ENCODE measurements around the gene MAPT. TPM values are rescaled to one million over a fixed set of nuclear protein-coding genes. Genes with fewer than 3 reads are reported as not detected.

Gene MAPT
- total and polyA plus RNA-seq, 2 of the 4 experiments (the other 2 are of a cell fraction) = 0.18 to 0.19 TPM

DNA sequence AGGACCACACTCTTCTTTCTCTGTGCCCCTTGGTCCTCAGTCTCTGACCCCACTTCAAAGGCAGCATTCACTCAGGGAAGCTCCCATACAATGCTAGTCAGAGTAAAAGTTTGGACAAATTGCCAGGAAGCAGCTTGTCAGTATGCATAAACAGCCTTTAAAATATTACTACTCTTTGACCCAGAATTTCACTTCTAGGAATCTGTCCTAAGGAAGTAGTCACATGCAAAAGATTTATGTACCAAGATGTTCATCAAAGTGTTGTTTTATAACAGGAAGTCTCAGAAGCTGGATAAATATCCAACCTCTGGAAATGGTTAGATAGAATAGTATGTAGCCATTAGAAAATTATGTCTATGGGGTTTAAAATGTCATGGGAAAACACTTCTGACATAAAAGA lies 31.0 kb downstream of the MAPT start:
- no peaks in the 10 kb centered on the region for H4K20me1 ChIP-seq (ENCODE audit: insufficient read depth, low read length)
- H2AK9ac ChIP-seq (replicated peaks; ENCODE audit: low read depth, low read length, poor library complexity) = no peak overlapping the region
- TF ChIP-seq RAD21 (IDR thresholded peaks at IDR 0.05; ENCODE audit: low read length) (no peak), MAZ (IDR thresholded peaks at IDR 0.05; ENCODE audit: borderline replicate concordance, low read depth, low read length) (no peak), SMC3 (IDR thresholded peaks at IDR 0.05; ENCODE audit: low read depth, low read length) (no peak), CHD1 (IDR thresholded peaks at IDR 0.05; ENCODE audit: low read depth, low read length) (no peak), MXI1 (IDR thresholded peaks at IDR 0.05; ENCODE audit: borderline replicate concordance, low read depth, low read length) (no peak), POLR2A (IDR thresholded peaks at IDR 0.05; ENCODE audit: low read depth, low read length) (no peak), BHLHE40 (IDR thresholded peaks at IDR 0.05; ENCODE audit: low read depth, low read length) (no peak), CEBPB (IDR thresholded peaks at IDR 0.05; ENCODE audit: low read depth, low read length) (no peak), RFX5 (IDR thresholded peaks at IDR 0.05; ENCODE audit: low read depth, low read length) (no peak)
- TF ChIP-seq, protein P1, sequence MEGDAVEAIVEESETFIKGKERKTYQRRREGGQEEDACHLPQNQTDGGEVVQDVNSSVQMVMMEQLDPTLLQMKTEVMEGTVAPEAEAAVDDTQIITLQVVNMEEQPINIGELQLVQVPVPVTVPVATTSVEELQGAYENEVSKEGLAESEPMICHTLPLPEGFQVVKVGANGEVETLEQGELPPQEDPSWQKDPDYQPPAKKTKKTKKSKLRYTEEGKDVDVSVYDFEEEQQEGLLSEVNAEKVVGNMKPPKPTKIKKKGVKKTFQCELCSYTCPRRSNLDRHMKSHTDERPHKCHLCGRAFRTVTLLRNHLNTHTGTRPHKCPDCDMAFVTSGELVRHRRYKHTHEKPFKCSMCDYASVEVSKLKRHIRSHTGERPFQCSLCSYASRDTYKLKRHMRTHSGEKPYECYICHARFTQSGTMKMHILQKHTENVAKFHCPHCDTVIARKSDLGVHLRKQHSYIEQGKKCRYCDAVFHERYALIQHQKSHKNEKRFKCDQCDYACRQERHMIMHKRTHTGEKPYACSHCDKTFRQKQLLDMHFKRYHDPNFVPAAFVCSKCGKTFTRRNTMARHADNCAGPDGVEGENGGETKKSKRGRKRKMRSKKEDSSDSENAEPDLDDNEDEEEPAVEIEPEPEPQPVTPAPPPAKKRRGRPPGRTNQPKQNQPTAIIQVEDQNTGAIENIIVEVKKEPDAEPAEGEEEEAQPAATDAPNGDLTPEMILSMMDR (conservative IDR thresholded peaks at IDR 0.05; ENCODE audit: low read depth, low read length) = no peak
- TF ChIP-seq, protein P2, sequence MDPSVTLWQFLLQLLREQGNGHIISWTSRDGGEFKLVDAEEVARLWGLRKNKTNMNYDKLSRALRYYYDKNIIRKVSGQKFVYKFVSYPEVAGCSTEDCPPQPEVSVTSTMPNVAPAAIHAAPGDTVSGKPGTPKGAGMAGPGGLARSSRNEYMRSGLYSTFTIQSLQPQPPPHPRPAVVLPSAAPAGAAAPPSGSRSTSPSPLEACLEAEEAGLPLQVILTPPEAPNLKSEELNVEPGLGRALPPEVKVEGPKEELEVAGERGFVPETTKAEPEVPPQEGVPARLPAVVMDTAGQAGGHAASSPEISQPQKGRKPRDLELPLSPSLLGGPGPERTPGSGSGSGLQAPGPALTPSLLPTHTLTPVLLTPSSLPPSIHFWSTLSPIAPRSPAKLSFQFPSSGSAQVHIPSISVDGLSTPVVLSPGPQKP (IDR thresholded peaks at IDR 0.05; ENCODE audit: borderline replicate concordance, low read depth, low read length) = no peak
- BruUV-seq (replicated peaks) = no TSS peak
- H3K27ac ChIP-seq (ENCODE audit: insufficient read depth, low read length) = no peak overlapping the region
- no peak overlapping the region for H2BK20ac ChIP-seq (ENCODE audit: low read depth, low read length)
- H3K9me1 ChIP-seq (ENCODE audit: insufficient read depth, low read length) = 0 out of 2 replicates have a peak, but pooled peaks cover 2% of the 10 kb centered on the region
- no peaks in the 10 kb centered on the region for H3K4me1 ChIP-seq (ENCODE audit: control insufficient read depth, insufficient read depth, low read length)
- no peak overlapping the region for H2BK120ac ChIP-seq (ENCODE audit: low read depth, low read length)
- ChIA-PET POLR2A (ENCODE audit: unreplicated experiment) (no interaction called here), CTCF (no interaction called here)
- no peak overlapping the region for H3K18ac ChIP-seq (ENCODE audit: low read depth, low read length)
- H3K79me1 ChIP-seq (ENCODE audit: low read depth in 1 of 2, low read length in 2 of 2) = no peaks in the 10 kb centered on the region
- no peak overlapping the region for H2AFZ ChIP-seq (replicated peaks; ENCODE audit: low read length, poor library complexity)
- dilution Hi-C loops (cut with HindIII; ENCODE audit: low sequenced_read_pairs, unreplicated experiment) = no loop called here
- in situ Hi-C loops (cut with MboI; ENCODE audit: low sequenced_read_pairs) = loop anchor here (5.0 kb wide), 1 partner anchor 38 kb away; no protein-coding TSS in a partner anchor
- DNase-seq (no peak), ATAC-seq (ENCODE audit: low read depth) (no peak)
- no peak overlapping the region for H2BK5ac ChIP-seq (ENCODE audit: low read depth, low read length, poor library complexity, severe bottlenecking)
- intact Hi-C loops (cut with micrococcal nuclease) = no loop called here
- no peak overlapping the region for H3K9ac ChIP-seq (ENCODE audit: low read depth, low read length)
- H2BK15ac ChIP-seq (ENCODE audit: low read depth, low read length) = no peak overlapping the region
- no peak overlapping the region for H3K56ac ChIP-seq (ENCODE audit: extremely low read depth, insufficient read depth, low read length)
- H3K27me3 ChIP-seq (ENCODE audit: control insufficient read depth, insufficient read depth, low read length) = peaks cover 27% of the 10 kb centered on the region
- no peak overlapping the region for H3K14ac ChIP-seq (replicated peaks; ENCODE audit: low read depth, low read length)
- no peak overlapping the region for H3K23ac ChIP-seq (ENCODE audit: low read depth, low read length)
- H3K36me3 ChIP-seq (ENCODE audit: control insufficient read depth, insufficient read depth, low read length) = no peaks in the 10 kb centered on the region
- no peak overlapping the region for H3K4me2 ChIP-seq (ENCODE audit: low read depth, low read length)
- no peak overlapping the region for H3K4me3 ChIP-seq (ENCODE audit: insufficient read depth, low read depth, low read length)
- H4K5ac ChIP-seq (ENCODE audit: low read depth, low read length) = no peak overlapping the region
- H2AK5ac ChIP-seq (ENCODE audit: low read depth, low read length) = no peak overlapping the region
- no peak overlapping the region for H4K8ac ChIP-seq (ENCODE audit: low read depth in 2 of 2, low read length in 2 of 2)
- H3K4ac ChIP-seq (ENCODE audit: low read depth, low read length) = no peak overlapping the region
- peaks cover 5% of the 10 kb centered on the region for H3K9me3 ChIP-seq (ENCODE audit: control insufficient read depth, insufficient read depth, low read length)
- H4K91ac ChIP-seq (ENCODE audit: insufficient read depth, low read depth, low read length) = no peak overlapping the region

Measured in IMR-90 (cell line).